Nephron (organoid): Measurements from ENCODE around the gene PRSS33.
A peak's percentile ranks its signal among the peaks of the same experiment; 100 is the strongest.

ENCODE experiments used
- H3K27ac Mint-ChIP-seq, 3 experiments: 2 replicates each; pipeline ENCODE4 v1.8.0; 2020; ENCODE audit warnings: mixed read lengths in 3 of 3, mild to moderate bottlenecking in 2 of 3, moderate library complexity in 1 of 3
- H3K27me3 Mint-ChIP-seq: 2 replicates; pipeline ENCODE4 v1.8.0; 2021; ENCODE audit warnings: low read depth, mild to moderate bottlenecking, moderate library complexity, mixed read lengths
- H3K36me3 Mint-ChIP-seq: 2 replicates; pipeline ENCODE4 v1.8.0; 2020; ENCODE audit warnings: low read depth, mixed read lengths
- H3K4me1 Mint-ChIP-seq: 2 replicates; pipeline ENCODE4 v1.8.0; 2020; ENCODE audit warnings: mixed read lengths
- H3K4me3 Mint-ChIP-seq, 3 experiments: 2 replicates each; pipeline ENCODE4 v1.8.0; 2020; ENCODE audit warnings: mild to moderate bottlenecking in 3 of 3, mixed read lengths in 3 of 3, moderate library complexity in 2 of 3
- H3K9me3 Mint-ChIP-seq: 2 replicates; pipeline ENCODE4 v1.8.0; 2020; ENCODE audit warnings: mixed read lengths
- CTCF ChIP-seq, 3 experiments: fragments of 200-600 bp; sonication (generic); IDR thresholded peaks; one replicate each; pipeline ENCODE4 v1.5.0; 2021; ENCODE audit warnings: antibody characterized with exemption in 3 of 3; ENCODE audit not compliant: unreplicated experiment in 3 of 3

The PRSS33 gene

DNA sequence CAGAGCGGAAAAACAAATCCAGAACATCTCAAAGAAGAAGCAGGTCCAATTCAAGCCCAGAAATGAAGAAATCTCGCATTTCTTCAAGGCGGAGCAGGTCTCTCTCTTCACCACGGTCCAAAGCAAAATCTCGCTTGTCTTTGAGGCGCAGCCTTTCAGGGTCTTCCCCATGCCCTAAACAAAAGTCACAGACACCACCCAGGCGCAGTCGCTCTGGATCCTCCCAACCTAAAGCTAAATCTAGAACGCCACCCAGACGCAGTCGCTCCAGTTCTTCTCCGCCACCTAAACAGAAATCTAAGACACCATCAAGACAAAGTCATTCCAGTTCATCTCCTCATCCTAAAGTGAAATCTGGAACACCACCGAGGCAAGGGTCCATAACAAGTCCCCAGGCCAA, 24.6 kb downstream of the PRSS33 start:
- Mint-ChIP-seq H3K27ac (no peak overlapping the region), H3K27me3 (no peaks in the 10 kb centered on the region), H3K4me1 (peaks cover under 1% of the 10 kb centered on the region), H3K36me3 (peaks cover 100% of the 10 kb centered on the region), H3K4me3 (no peak overlapping the region), H3K9me3 (peaks cover 40% of the 10 kb centered on the region)
- no peak for TF ChIP-seq CTCF (IDR thresholded peaks at IDR 0.05; ENCODE audit: unreplicated experiment in 3 of 3)

DNA sequence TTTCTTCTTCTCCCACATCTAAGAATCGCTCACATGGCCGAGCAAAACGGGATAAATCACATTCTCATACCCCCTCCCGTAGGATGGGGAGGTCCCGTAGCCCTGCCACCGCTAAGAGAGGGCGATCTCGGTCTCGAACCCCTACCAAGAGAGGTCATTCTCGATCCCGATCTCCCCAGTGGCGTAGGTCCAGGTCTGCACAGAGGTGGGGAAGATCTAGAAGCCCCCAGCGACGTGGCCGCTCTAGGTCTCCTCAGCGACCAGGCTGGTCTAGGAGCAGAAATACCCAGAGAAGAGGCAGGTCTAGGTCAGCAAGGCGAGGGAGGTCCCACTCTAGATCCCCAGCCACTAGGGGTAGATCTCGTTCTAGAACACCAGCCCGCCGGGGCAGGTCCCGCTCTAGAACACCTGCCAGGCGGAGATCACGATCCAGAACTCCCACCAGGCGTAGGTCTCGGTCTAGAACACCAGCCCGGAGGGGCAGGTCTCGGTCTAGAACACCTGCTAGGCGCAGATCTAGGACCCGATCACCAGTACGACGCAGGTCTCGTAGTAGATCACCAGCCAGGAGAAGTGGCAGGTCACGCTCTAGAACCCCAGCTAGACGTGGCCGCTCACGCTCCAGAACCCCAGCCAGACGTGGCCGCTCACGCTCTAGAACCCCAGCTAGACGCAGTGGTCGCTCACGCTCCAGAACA, 25.3 kb downstream of the PRSS33 start:
- H3K9me3 Mint-ChIP-seq, result peaks cover 40% of the 10 kb centered on the region
- no peak for TF ChIP-seq CTCF (IDR thresholded peaks at IDR 0.05; ENCODE audit: unreplicated experiment in 3 of 3)
- H3K4me1 Mint-ChIP-seq, result peaks cover 5% of the 10 kb centered on the region
- no peak overlapping the region for H3K4me3 Mint-ChIP-seq
- no peaks in the 10 kb centered on the region for H3K27me3 Mint-ChIP-seq
- peaks cover 100% of the 10 kb centered on the region for H3K36me3 Mint-ChIP-seq
- H3K27ac Mint-ChIP-seq, result no peak overlapping the region

- Mint-ChIP-seq H3K27me3 (no peaks in the 10 kb centered on the region), H3K4me3 (no peak overlapping the region), H3K36me3 (peaks cover 100% of the 10 kb centered on the region), H3K4me1 (peaks cover 11% of the 10 kb centered on the region), H3K27ac (no peak overlapping the region), H3K9me3 (peaks cover 37% of the 10 kb centered on the region)
- TF ChIP-seq CTCF (IDR thresholded peaks at IDR 0.05; ENCODE audit: unreplicated experiment in 3 of 3), result no peak
Measured at GRCh38 chr16:2761472-2761871, 25.9 kb downstream of the PRSS33 start.

DNA sequence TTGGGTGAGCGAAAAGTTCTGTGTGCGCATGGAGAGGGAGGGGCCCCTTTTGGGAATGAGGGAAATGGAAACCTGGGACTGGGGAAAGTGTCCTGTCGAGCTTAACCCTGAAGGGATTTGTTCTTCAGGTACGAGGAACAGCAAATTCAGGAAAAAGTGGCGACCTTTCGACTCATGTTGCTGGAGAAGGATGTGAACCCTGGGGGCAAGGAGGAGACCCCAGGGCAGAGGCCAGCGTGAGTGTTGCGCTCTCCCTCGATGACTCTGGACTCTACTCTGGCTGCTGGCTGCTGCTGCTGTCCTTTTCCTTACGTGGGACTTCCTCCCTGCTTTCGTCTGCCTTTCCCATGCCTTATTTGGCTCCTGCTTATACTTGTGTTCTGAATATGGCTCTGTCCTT, 30.0 kb downstream of the PRSS33 start:
- H3K27ac Mint-ChIP-seq, result peak overlapping the region in 1 of 3 experiments; percentile 31
- TF ChIP-seq CTCF (IDR thresholded peaks at IDR 0.05; ENCODE audit: unreplicated experiment in 3 of 3), result no peak
- H3K9me3 Mint-ChIP-seq, result peaks cover 19% of the 10 kb centered on the region
- peaks cover 37% of the 10 kb centered on the region for H3K4me1 Mint-ChIP-seq
- H3K36me3 Mint-ChIP-seq, result peaks cover 83% of the 10 kb centered on the region
- peak overlapping the region; percentile 11 to 59 (median 54) for H3K4me3 Mint-ChIP-seq
- no peaks in the 10 kb centered on the region for H3K27me3 Mint-ChIP-seq

DNA sequence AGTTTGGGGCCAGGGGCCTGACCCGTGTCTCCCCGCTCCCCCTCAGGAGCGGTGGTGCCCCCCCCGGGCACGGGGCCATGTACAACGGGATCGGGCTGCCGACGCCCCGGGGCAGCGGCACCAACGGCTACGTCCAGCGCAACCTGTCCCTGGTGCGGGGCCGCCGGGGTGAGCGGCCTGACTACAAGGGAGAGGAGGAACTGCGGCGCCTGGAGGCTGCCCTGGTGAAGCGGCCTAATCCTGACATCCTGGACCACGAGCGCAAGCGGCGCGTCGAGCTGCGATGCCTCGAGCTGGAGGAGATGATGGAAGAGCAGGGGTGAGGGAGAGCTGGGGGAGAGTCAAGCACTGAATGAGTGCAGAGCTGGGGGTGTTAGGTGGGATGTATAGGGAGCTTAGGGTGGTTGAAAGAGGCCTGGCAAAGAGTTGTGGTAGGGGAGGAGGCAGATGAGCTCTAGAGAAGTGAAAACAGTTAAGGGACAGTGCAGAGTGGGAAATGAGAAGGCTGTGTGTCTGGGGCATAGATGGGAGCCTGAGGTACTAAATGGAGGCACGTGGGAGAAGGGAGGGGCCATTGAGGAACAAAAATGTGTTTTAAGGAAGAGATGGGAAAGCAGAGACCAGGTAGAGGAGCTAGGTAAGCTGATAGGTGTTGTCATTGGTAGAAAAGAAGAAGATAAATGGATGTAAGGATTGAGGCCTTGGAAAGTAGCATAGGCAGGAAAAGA, 30.9 kb downstream of the PRSS33 start:
- TF ChIP-seq CTCF (IDR thresholded peaks at IDR 0.05; ENCODE audit: unreplicated experiment in 3 of 3), result no peak
- Mint-ChIP-seq H3K27ac (peak overlapping the region in 2 of 3 experiments; percentile 2 to 12), H3K27me3 (no peaks in the 10 kb centered on the region), H3K36me3 (peaks cover 74% of the 10 kb centered on the region), H3K4me1 (peaks cover 41% of the 10 kb centered on the region), H3K9me3 (peaks cover 13% of the 10 kb centered on the region), H3K4me3 (peak overlapping the region; percentile 7 to 55 (median 36))
